ENCODE results near the gene RSPO4.
"Not testable (repeated sequence)": the region's sequence is repeated elsewhere in the genome, so short reads cannot be mapped to it uniquely, and the experiment has no call there.

Gene RSPO4

GRCh38 chr20:1035466-1035865 is 33.4 kb upstream of the RSPO4 start:
- no peak for TF ChIP-seq CTCF (IDR thresholded peaks at IDR 0.05; ENCODE audit: low read length, missing control alignments)
- no peak for DNase-seq (ENCODE audit: low read depth)
- no peak overlapping the region for H3K4me3 ChIP-seq (replicated peaks; ENCODE audit: low read depth, low read length)

- no peak overlapping the region for H3K4me3 ChIP-seq (replicated peaks; ENCODE audit: low read depth, low read length)
- TF ChIP-seq CTCF (IDR thresholded peaks at IDR 0.05; ENCODE audit: low read length, missing control alignments): no peak
- DNase-seq (ENCODE audit: low read depth): no peak
These were observed 32.3 kb upstream of the RSPO4 start for GRCh38 chr20:1034415-1034789.

GRCh38 chr20:1033751-1034414 is 31.8 kb upstream of the RSPO4 start:
- no peak for DNase-seq (ENCODE audit: low read depth)
- H3K4me3 ChIP-seq (replicated peaks; ENCODE audit: low read depth, low read length): no peak overlapping the region
- no peak for TF ChIP-seq CTCF (IDR thresholded peaks at IDR 0.05; ENCODE audit: low read length, missing control alignments)

- H3K4me3 ChIP-seq (replicated peaks; ENCODE audit: low read depth, low read length): no peak overlapping the region
- DNase-seq (ENCODE audit: low read depth): no peak
- no peak for TF ChIP-seq CTCF (IDR thresholded peaks at IDR 0.05; ENCODE audit: low read length, missing control alignments)
These were observed 27.9 kb upstream of the RSPO4 start for GRCh38 chr20:1029980-1030379.

- DNase-seq (ENCODE audit: low read depth); H3K4me3 ChIP-seq (replicated peaks; ENCODE audit: low read depth, low read length): not testable (repeated sequence)
These were observed 24.1 kb upstream of the RSPO4 start for GRCh38 chr20:1026214-1026613.

- no peak overlapping the region for H3K4me3 ChIP-seq (replicated peaks; ENCODE audit: low read depth, low read length)
- no peak for DNase-seq (ENCODE audit: low read depth)
- no peak for TF ChIP-seq CTCF (IDR thresholded peaks at IDR 0.05; ENCODE audit: low read length, missing control alignments)
These were observed 20.8 kb upstream of the RSPO4 start for GRCh38 chr20:1022871-1023270.

- DNase-seq (ENCODE audit: low read depth): no peak
- H3K4me3 ChIP-seq (replicated peaks; ENCODE audit: low read depth, low read length): no peak overlapping the region
- TF ChIP-seq CTCF (IDR thresholded peaks at IDR 0.05; ENCODE audit: low read length, missing control alignments): no peak
These were observed 18.5 kb upstream of the RSPO4 start for GRCh38 chr20:1020614-1021013.
